H1 (cell line): ENCODE results near the gene FBXO28. TPM values are rescaled to one million over a fixed set of nuclear protein-coding genes. Genes with fewer than 3 reads are reported as not detected.
A peak's percentile ranks its signal among the peaks of the same experiment; 100 is the strongest.

Source experiments
- CTCF ChIA-PET: fragments of 300-600 bp; sonication (Branson Sonifier 250); formaldehyde crosslinking; loops from one replicate; lab custom pipeline; 2021; ENCODE audit not compliant: partially characterized antibody; lab: Charles Lee
- POLR2A ChIA-PET: fragments of 300-600 bp; sonication (Branson Sonifier 250); formaldehyde crosslinking; loops from one replicate; lab custom pipeline; 2021; ENCODE audit warnings: inconsistent platforms; ENCODE audit not compliant: partially characterized antibody; lab: Charles Lee
- DNase-seq, 2 experiments: peaks; one replicate each; pipeline versions ENCODE4 v3.0.0 to v3.0.0-alpha.2; 2010 to 2022; ENCODE audit warnings: low spot score in 2 of 2, low read depth in 1 of 2, mixed read lengths in 1 of 2
- FAIRE-seq: peaks from 2 replicates; lab custom pipeline; 2011; peaks lifted over from hg19 to GRCh38; lab: Jason Lieb, UNC
- H2AFZ ChIP-seq: 2 replicates; pipeline ENCODE4 v1.8.1; 2012; ENCODE audit warnings: low read length, inconsistent platforms
- H2AK5ac ChIP-seq: 2 replicates; pipeline ENCODE4 v1.6.1; 2013; ENCODE audit warnings: low read depth, low read length
- H2BK120ac ChIP-seq: replicated peaks from 2 replicates; pipeline ENCODE3; 2013; ENCODE audit warnings: low read depth, low read length, inconsistent platforms
- H2BK12ac ChIP-seq: 2 replicates; pipeline ENCODE4 v1.6.1; 2013; ENCODE audit warnings: low read depth, low read length
- H2BK15ac ChIP-seq: 2 replicates; pipeline ENCODE4 v1.6.1; 2013; ENCODE audit warnings: low read length
- H2BK20ac ChIP-seq: 2 replicates; pipeline ENCODE4 v1.6.1; 2013; ENCODE audit warnings: low read length
- H2BK5ac ChIP-seq: 2 replicates; pipeline ENCODE4 v1.6.1; 2013; ENCODE audit warnings: low read depth, low read length
- H3K14ac ChIP-seq: 2 replicates; pipeline ENCODE4 v1.6.1; 2013; ENCODE audit warnings: inconsistent platforms; ENCODE audit not compliant: insufficient read length
- H3K18ac ChIP-seq: 2 replicates; pipeline ENCODE4 v1.6.1; 2013; ENCODE audit warnings: low read length; ENCODE audit errors: extremely low read depth
- H3K23ac ChIP-seq: 2 replicates; pipeline ENCODE4 v1.6.1; 2013; ENCODE audit warnings: inconsistent platforms; ENCODE audit not compliant: insufficient read length
- H3K23me2 ChIP-seq: 2 replicates; pipeline ENCODE4 v1.6.1; 2013; ENCODE audit warnings: low read depth, low read length
- H3K27ac ChIP-seq: 2 replicates; pipeline ENCODE4 v1.6.1; 2011; ENCODE audit warnings: low read depth, low read length, inconsistent platforms
- H3K27me3 ChIP-seq, 4 experiments: replicated peaks in 1 of 4; 1 replicate in 1 of 4; 2 replicates in 3 of 4; pipeline versions ENCODE4 v1.6.1 to v1.8.1; 2011 to 2013; ENCODE audit warnings: low read length in 3 of 4, mild to moderate bottlenecking in 3 of 4, inconsistent platforms in 2 of 4, mixed read lengths in 2 of 4, moderate library complexity in 1 of 4; ENCODE audit not compliant: control insufficient read depth in 3 of 4, insufficient read depth in 3 of 4; ENCODE audit errors: extremely low read depth in 1 of 4
- H3K36me3 ChIP-seq, 4 experiments: 2 replicates each; pipeline versions ENCODE4 v1.6.1 to v1.8.1; 2011 to 2013; ENCODE audit warnings: mild to moderate bottlenecking in 4 of 4, low read length in 3 of 4, moderate library complexity in 2 of 4, control low read depth in 1 of 4, inconsistent platforms in 1 of 4; ENCODE audit not compliant: insufficient read depth in 4 of 4, control insufficient read depth in 2 of 4
- H3K4ac ChIP-seq: replicated peaks from 2 replicates; pipeline ENCODE3; 2013; ENCODE audit warnings: low read length, low read depth, mixed read lengths, inconsistent platforms; ENCODE audit not compliant: insufficient read length
- H3K4me1 ChIP-seq, 4 experiments: replicated peaks in 1 of 4; 1 replicate in 1 of 4; 2 replicates in 3 of 4; pipeline versions ENCODE4 v1.6.1 to v1.8.1; 2011 to 2013; ENCODE audit warnings: low read length in 3 of 4, inconsistent platforms in 2 of 4, mixed read lengths in 1 of 4; ENCODE audit not compliant: insufficient read depth in 4 of 4, control insufficient read depth in 3 of 4
- H3K4me2 ChIP-seq, 2 experiments: 2 replicates each; pipeline versions ENCODE4 v1.6.1 to v1.8.1; 2011 to 2013; ENCODE audit warnings: low read depth in 2 of 2, low read length in 2 of 2, control low read depth in 1 of 2, inconsistent platforms in 1 of 2, mild to moderate bottlenecking in 1 of 2; ENCODE audit not compliant: insufficient read depth in 1 of 2
- H3K4me3 ChIP-seq, 4 experiments: fragments of 200-600, 300-600 bp in 1 of 4; sonication (generic), shearing (Covaris generic), sonication (Bioruptor Twin) in 1 of 4; 2 replicates each; pipeline versions ENCODE4 v1.5.1 to v1.8.1; 2011 to 2016; ENCODE audit warnings: low read length in 4 of 4, low read depth in 3 of 4, control low read depth in 2 of 4, inconsistent platforms in 2 of 4, mild to moderate bottlenecking in 2 of 4, mixed read lengths in 1 of 4, moderate library complexity in 1 of 4; ENCODE audit not compliant: insufficient read depth in 2 of 4; ENCODE audit errors: extremely low read depth in 1 of 4
- H3K56ac ChIP-seq: replicated peaks from 2 replicates; pipeline ENCODE3; 2013; ENCODE audit warnings: low read depth, mild to moderate bottlenecking, mixed read lengths, low read length, inconsistent platforms; ENCODE audit not compliant: insufficient read length
- H3K79me1 ChIP-seq: 2 replicates; pipeline ENCODE4 v1.6.1; 2013; ENCODE audit warnings: low read depth, low read length, control low read depth
- H3K79me2 ChIP-seq, 2 experiments: 2 replicates each; pipeline versions ENCODE4 v1.6.1 to v1.8.1; 2012 to 2013; ENCODE audit warnings: low read length in 2 of 2, mild to moderate bottlenecking in 2 of 2, inconsistent platforms in 1 of 2; ENCODE audit not compliant: insufficient read depth in 2 of 2, control insufficient read depth in 1 of 2
- H3K9ac ChIP-seq, 4 experiments: replicated peaks in 1 of 4; 1 replicate in 1 of 4; 2 replicates in 3 of 4; pipeline versions ENCODE4 v1.6.1 to v1.8.1; 2011 to 2013; ENCODE audit warnings: low read depth in 3 of 4, low read length in 3 of 4, control low read depth in 2 of 4, mild to moderate bottlenecking in 2 of 4, moderate library complexity in 2 of 4, inconsistent platforms in 1 of 4; ENCODE audit errors: extremely low read depth in 1 of 4
- H3K9me3 ChIP-seq, 2 experiments: 2 replicates each; pipeline versions ENCODE4 v1.6.1 to v1.8.1; 2012 to 2013; ENCODE audit warnings: mild to moderate bottlenecking in 2 of 2, moderate library complexity in 2 of 2, control low read depth in 1 of 2, inconsistent platforms in 1 of 2, low read depth in 1 of 2, low read length in 1 of 2, mixed read lengths in 1 of 2; ENCODE audit not compliant: insufficient read depth in 2 of 2
- H4K20me1 ChIP-seq, 2 experiments: replicated peaks in 1 of 2; 2 replicates each; pipeline versions ENCODE3 to v1.8.1; 2011 to 2013; ENCODE audit warnings: inconsistent platforms in 2 of 2, low read length in 2 of 2, mild to moderate bottlenecking in 1 of 2; ENCODE audit not compliant: insufficient read depth in 2 of 2, control insufficient read depth in 1 of 2
- H4K5ac ChIP-seq: 2 replicates; pipeline ENCODE4 v1.6.1; 2013; ENCODE audit warnings: low read length, low read depth, mixed read lengths, inconsistent platforms; ENCODE audit not compliant: insufficient read length
- H4K8ac ChIP-seq: 2 replicates; pipeline ENCODE4 v1.8.0; 2013; ENCODE audit warnings: mild to moderate bottlenecking, moderate library complexity, low read length, inconsistent platforms; ENCODE audit not compliant: insufficient read depth; ENCODE audit errors: extremely low read depth
- H4K91ac ChIP-seq: replicated peaks from 2 replicates; pipeline ENCODE3; 2013; ENCODE audit warnings: low read length, mixed read lengths, inconsistent platforms; ENCODE audit not compliant: insufficient read length
- SUZ12 ChIP-seq: fragments of 200-600 bp; sonication (generic); IDR thresholded peaks from 2 replicates; pipeline ENCODE4 v1.6.1; 2012; ENCODE audit warnings: mild to moderate bottlenecking, inconsistent platforms, low read length, moderate library complexity, mixed read lengths
- WGBS, 2 experiments: shearing (Covaris generic) in 1 of 2; methylation state at CpG; one replicate each; pipeline versions ENCODE4 v1.1.6 to v1.1.7; 2013 to 2015; ENCODE audit warnings: low lambda C conversion rate in 2 of 2, mixed read lengths in 2 of 2, inconsistent platforms in 1 of 2, low coverage in 1 of 2, missing lambda C conversion rate in 1 of 2; ENCODE audit not compliant: insufficient replicate concordance in 2 of 2, insufficient coverage in 1 of 2, insufficient read length in 1 of 2; ENCODE audit errors: extremely low coverage in 1 of 2, missing lambda C conversion rate in 1 of 2; 5-methylcytosine and 5-hydroxymethylcytosine counted together
- polyA plus RNA-seq, 7 experiments: library from polyadenylated mRNA; depleted of rRNA in 3 of 7; stranded (reverse) in 5 of 7; unstranded in 2 of 7; fragments of >200 nt in 5 of 7; fragments of 200-250 nt in 2 of 7; gene quantifications; 1 replicate in 5 of 7; 2 replicates in 1 of 7; 4 replicates in 1 of 7; pipeline versions ENCODE4 v1.2.1 to v1.2.3, GENCODE V29; 2011 to 2013; ENCODE audit warnings: missing spikeins in 2 of 7, mixed read lengths in 2 of 7
- total RNA-seq: library from RNA; stranded (reverse); fragmentation: NEBNext Ultra II Directional; extraction: Animal tissue kit (Norgen Biotek cat#: 25700); gene quantifications from 2 replicates; pipeline ENCODE4 v1.2.1, GENCODE V29; 2021
- TF ChIP-seq, protein P1 (sequence below): IDR thresholded peaks from 2 replicates; pipeline ENCODE4 v1.6.1; 2012; ENCODE audit warnings: inconsistent platforms

The FBXO28 gene
- total and polyA plus RNA-seq, 2 of the 8 experiments (the other 6 are each of a cell fraction or from before 2014, with no cell fraction given), result 10.3 to 42.5 TPM

DNA sequence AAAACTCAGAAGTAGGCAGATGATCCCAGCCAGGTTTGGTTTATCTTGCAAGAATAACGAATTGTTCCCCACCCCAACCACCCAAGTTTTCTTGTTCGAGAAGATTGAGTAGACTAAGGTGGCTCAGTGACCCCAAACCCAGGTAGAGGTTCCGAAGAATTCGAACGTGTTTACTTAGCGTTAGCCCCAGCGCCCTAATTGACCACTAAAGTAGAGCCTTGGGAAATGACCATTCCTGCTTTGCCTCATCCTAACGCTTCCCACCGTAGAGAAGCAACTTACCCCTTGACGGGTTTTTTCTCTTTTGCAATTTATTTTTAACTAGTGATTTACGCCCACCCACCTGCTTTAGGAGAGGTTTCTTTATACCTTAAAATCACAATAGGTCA, 870 bp downstream of the FBXO28 start:
- 1% methylated on average over 11 of the region's 11 CpGs; no CpG with 5 or more reads in 1 of the 2 experiments for WGBS, 2 experiments
- no peaks in the 10 kb centered on the region for H3K27me3 ChIP-seq
- H2BK15ac ChIP-seq, result no peak overlapping the region
- POLR2A ChIA-PET, result interaction anchor here (0.9 to 2.0 kb wide), 3 partner anchors 68 to 221 kb away, joined by 3 to 5 read pairs (median 4); partner anchors contain the start of genes DEGS1 and NVL
- H3K23ac ChIP-seq, result no peak overlapping the region
- H2AK5ac ChIP-seq, result no peak overlapping the region
- H3K4me2 ChIP-seq, result peak overlapping the region; percentile 67 to 84
- H3K27ac ChIP-seq, result peak overlapping the region; percentile 86
- peaks cover 0 to 4% (median 1%) of the 10 kb centered on the region in 4 experiments; a peak in 2 of 7 replicates for H3K4me1 ChIP-seq
- no peak overlapping the region for H3K18ac ChIP-seq
- FAIRE-seq (no peak), DNase-seq (no peak)
- peaks cover 19 to 56% of the 10 kb centered on the region in 2 experiments for H3K79me2 ChIP-seq
- no peak overlapping the region for H2BK120ac ChIP-seq
- CTCF ChIA-PET, result interaction anchor here (1.0 to 3.9 kb wide), 2 partner anchors 7 to 269 kb away, joined by 3 to 13 read pairs; no protein-coding TSS in a partner anchor
- no peaks in the 10 kb centered on the region for H3K9me3 ChIP-seq
- peaks cover 3 to 7% of the 10 kb centered on the region in 2 experiments for H4K20me1 ChIP-seq
- peak overlapping the region; percentile 99 for H4K8ac ChIP-seq
- no peaks in the 10 kb centered on the region for H3K79me1 ChIP-seq
- H3K4me3 ChIP-seq, result peak overlapping the region; percentile 84 to 92 (median 90)
- H3K36me3 ChIP-seq, result peaks cover 0 to 12% (median 0%) of the 10 kb centered on the region in 4 experiments; a peak in 1 of 8 replicates
- no peak overlapping the region for H3K14ac ChIP-seq
- TF ChIP-seq SUZ12, result no peak
- TF ChIP-seq, protein P1, sequence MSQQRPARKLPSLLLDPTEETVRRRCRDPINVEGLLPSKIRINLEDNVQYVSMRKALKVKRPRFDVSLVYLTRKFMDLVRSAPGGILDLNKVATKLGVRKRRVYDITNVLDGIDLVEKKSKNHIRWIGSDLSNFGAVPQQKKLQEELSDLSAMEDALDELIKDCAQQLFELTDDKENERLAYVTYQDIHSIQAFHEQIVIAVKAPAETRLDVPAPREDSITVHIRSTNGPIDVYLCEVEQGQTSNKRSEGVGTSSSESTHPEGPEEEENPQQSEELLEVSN, result no peak
- H4K5ac ChIP-seq, result peak overlapping the region; percentile 81
- no peaks in the 10 kb centered on the region; the same call in 1 of the 2 replicates for H3K23me2 ChIP-seq
- no peak overlapping the region for H2BK20ac ChIP-seq
- H3K4ac ChIP-seq, result no peak overlapping the region
- H2BK12ac ChIP-seq, result no peak overlapping the region
- no peak overlapping the region for H2AFZ ChIP-seq
- peak overlapping the region; percentile 88; the same call in 1 of the 2 replicates for H2BK5ac ChIP-seq
- no peak overlapping the region for H4K91ac ChIP-seq
- H3K9ac ChIP-seq, result peak overlapping the region; percentile 87 to 97 (median 90)
- peak overlapping the region; percentile 54 for H3K56ac ChIP-seq
